Measurements from ENCODE around the gene TRPM6. TPM values are rescaled to one million over a fixed set of nuclear protein-coding genes. Genes with fewer than 3 reads are reported as not detected.

The TRPM6 gene
- total RNA-seq, 1 experiment from 2014 or later: 0.57 TPM

DNA sequence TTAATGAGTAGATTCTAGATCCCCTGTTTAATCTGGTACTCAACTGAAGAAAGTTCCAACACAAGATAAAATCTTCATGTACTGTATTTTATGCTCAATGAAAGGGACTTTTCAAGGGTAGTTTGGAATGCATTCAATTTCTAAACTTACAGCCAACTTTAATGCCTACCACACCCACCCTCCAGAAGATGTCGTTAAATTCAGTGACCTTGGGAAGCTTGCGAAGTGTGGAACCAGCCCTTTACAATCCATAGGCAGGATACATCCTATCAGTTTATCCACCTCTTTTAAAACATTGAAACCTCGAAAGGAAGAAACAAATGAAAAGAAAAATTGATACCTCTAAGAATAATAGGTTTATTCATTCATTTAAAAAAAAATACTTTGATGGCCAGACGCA is 20.2 kb downstream of the TRPM6 start:
- Histone ChIP-seq H3K9me3 (ENCODE audit: control insufficient read depth, low read depth, low read length) (no peaks in the 10 kb centered on the region), H3T11ph (ENCODE audit: low read length) (no peak overlapping the region), H3K4me1 (ENCODE audit: insufficient read depth, low read length) (no peaks in the 10 kb centered on the region), H3K27ac (ENCODE audit: insufficient read length, low read depth, low read length) (no peak overlapping the region), H2BK5ac (ENCODE audit: insufficient read length, low read length) (no peak overlapping the region), H3K18ac (ENCODE audit: insufficient read length, low read depth, low read length) (no peak overlapping the region), H3K14ac (ENCODE audit: insufficient read depth, low read length) (no peak overlapping the region), H2AFZ (ENCODE audit: low read length) (no peak overlapping the region), H4K5ac (ENCODE audit: insufficient read length, low read depth, low read length) (no peak overlapping the region), H3K4me2 (ENCODE audit: insufficient read depth, insufficient read length, low read length) (no peak overlapping the region), H2BK20ac (ENCODE audit: low read depth, low read length, poor library complexity, severe bottlenecking) (no peak overlapping the region), H3K9ac (ENCODE audit: extremely low read depth, insufficient read length, low read length) (no peak overlapping the region), H3K79me2 (ENCODE audit: insufficient read depth, low read length) (no peaks in the 10 kb centered on the region), H4K8ac (replicated peaks; ENCODE audit: insufficient read length, low read depth, low read length) (no peak overlapping the region), H3K27me3 (ENCODE audit: insufficient read depth, low read length) (no peaks in the 10 kb centered on the region), H3K79me1 (ENCODE audit: insufficient read depth, low read depth, low read length, poor library complexity, severe bottlenecking) (no peaks in the 10 kb centered on the region), H4K20me1 (ENCODE audit: control insufficient read depth, insufficient read depth, insufficient read length) (no peaks in the 10 kb centered on the region), H4K91ac (ENCODE audit: insufficient read length, low read depth, low read length) (no peak overlapping the region), H3K23me2 (ENCODE audit: insufficient read length, low read depth, low read length, poor library complexity, severe bottlenecking) (no peaks in the 10 kb centered on the region), H2BK120ac (ENCODE audit: low read depth, low read length, poor library complexity, severe bottlenecking) (no peak overlapping the region), H3K56ac (ENCODE audit: insufficient read length, low read depth, low read length) (no peak overlapping the region), H2BK15ac (ENCODE audit: low read depth, low read length) (no peak overlapping the region), H3K4ac (ENCODE audit: low read depth, low read length) (no peak overlapping the region), H3K23ac (ENCODE audit: insufficient read length, low read depth, low read length) (no peak overlapping the region), H2BK12ac (ENCODE audit: insufficient read length, low read depth, low read length) (no peak overlapping the region), H2AK5ac (ENCODE audit: insufficient read length, low read length) (no peak overlapping the region)
- H3K4me3 Mint-ChIP-seq: no peak overlapping the region
- no peaks in the 10 kb centered on the region for H3K27me3 Mint-ChIP-seq (ENCODE audit: low read depth)
- DNase-seq: no peak
- H3K36me3 Mint-ChIP-seq (ENCODE audit: insufficient read depth in 1 of 3, low read depth in 3 of 3): no peaks in the 10 kb centered on the region
- TF ChIP-seq, protein P1, sequence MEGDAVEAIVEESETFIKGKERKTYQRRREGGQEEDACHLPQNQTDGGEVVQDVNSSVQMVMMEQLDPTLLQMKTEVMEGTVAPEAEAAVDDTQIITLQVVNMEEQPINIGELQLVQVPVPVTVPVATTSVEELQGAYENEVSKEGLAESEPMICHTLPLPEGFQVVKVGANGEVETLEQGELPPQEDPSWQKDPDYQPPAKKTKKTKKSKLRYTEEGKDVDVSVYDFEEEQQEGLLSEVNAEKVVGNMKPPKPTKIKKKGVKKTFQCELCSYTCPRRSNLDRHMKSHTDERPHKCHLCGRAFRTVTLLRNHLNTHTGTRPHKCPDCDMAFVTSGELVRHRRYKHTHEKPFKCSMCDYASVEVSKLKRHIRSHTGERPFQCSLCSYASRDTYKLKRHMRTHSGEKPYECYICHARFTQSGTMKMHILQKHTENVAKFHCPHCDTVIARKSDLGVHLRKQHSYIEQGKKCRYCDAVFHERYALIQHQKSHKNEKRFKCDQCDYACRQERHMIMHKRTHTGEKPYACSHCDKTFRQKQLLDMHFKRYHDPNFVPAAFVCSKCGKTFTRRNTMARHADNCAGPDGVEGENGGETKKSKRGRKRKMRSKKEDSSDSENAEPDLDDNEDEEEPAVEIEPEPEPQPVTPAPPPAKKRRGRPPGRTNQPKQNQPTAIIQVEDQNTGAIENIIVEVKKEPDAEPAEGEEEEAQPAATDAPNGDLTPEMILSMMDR (conservative IDR thresholded peaks at IDR 0.05): no peak
- WGBS (ENCODE audit: extremely low coverage, insufficient read length, low lambda C conversion rate): no CpG with 5 or more reads among the region's 4 CpGs
- H3K27ac Mint-ChIP-seq: no peak overlapping the region
- H3K4me1 Mint-ChIP-seq: no peaks in the 10 kb centered on the region
- no peaks in the 10 kb centered on the region for H3K9me3 Mint-ChIP-seq

Data from H9 (cell line).